Gastrocnemius medialis (tissue), 4 donors: ENCODE measurements around the gene HPCAL1. TPM values are rescaled to one million over a fixed set of nuclear protein-coding genes. Genes with fewer than 3 reads are reported as not detected.

Experiments used
- ATAC-seq, 2 donors: fragments of 150-250 bp; one replicate each; pipeline ENCODE4 v1.9.1; 2016
- DNase-seq, 2 donors: peaks; one replicate each; pipeline ENCODE4 v3.0.0-alpha.2; 2019
- H3K27ac ChIP-seq, 4 donors: fragments of 200-600 bp; sonication (generic); 1 replicate in 1 of 4; 2 replicates in 3 of 4; pipeline ENCODE4 v1.5.1; 2016 to 2018; ENCODE audit warnings: mild to moderate bottlenecking in 2 of 4, moderate library complexity in 1 of 4
- H3K27me3 ChIP-seq, 3 donors: fragments of 200-600 bp; sonication (generic) in 2 of 3; 1 replicate in 1 of 3; 2 replicates in 2 of 3; pipeline versions ENCODE4 v1.5.1 to v1.6.0; 2016 to 2019; ENCODE audit warnings: mild to moderate bottlenecking in 1 of 3, moderate library complexity in 1 of 3
- H3K36me3 ChIP-seq, 2 donors: fragments of 200-600 bp; sonication (generic) in 1 of 2; one replicate each; pipeline ENCODE4 v1.5.1; 2017 to 2018
- H3K4me1 ChIP-seq, 2 donors: fragments of 200-600 bp; sonication (generic) in 1 of 2; one replicate each; pipeline ENCODE4 v1.5.1; 2016 to 2017; ENCODE audit warnings: mild to moderate bottlenecking in 2 of 2
- H3K4me3 ChIP-seq, 4 donors: fragments of 200-600 bp; sonication (generic) in 3 of 4; 1 replicate in 1 of 4; 2 replicates in 3 of 4; pipeline ENCODE4 v1.5.1; 2016 to 2019; ENCODE audit warnings: mild to moderate bottlenecking in 2 of 4
- H3K9me3 ChIP-seq, 3 donors: fragments of 200-600 bp; sonication (generic) in 2 of 3; 1 replicate in 1 of 3; 2 replicates in 2 of 3; pipeline ENCODE4 v1.5.1; 2016 to 2019
- CTCF ChIP-seq, 5 experiments: fragments of 450-650 bp in 3 of 5; fragments of 200-600 bp in 2 of 5; sonication (generic) in 2 of 5; IDR thresholded peaks in 4 of 5; conservative IDR thresholded peaks in 1 of 5; 1 replicate in 4 of 5; 2 replicates in 1 of 5; pipeline ENCODE4 v1.5.1; 2016 to 2019; ENCODE audit warnings: antibody characterized with exemption in 5 of 5, mild to moderate bottlenecking in 3 of 5, moderate library complexity in 3 of 5
- POLR2A ChIP-seq, 2 donors: fragments of 450-650 bp; IDR thresholded peaks; one replicate each; pipeline ENCODE4 v1.6.1; 2017; ENCODE audit warnings: antibody characterized with exemption in 2 of 2, mild to moderate bottlenecking in 2 of 2, moderate library complexity in 2 of 2
- in situ Hi-C, 4 donors: fragments of 200-750 bp; cut with MboI; loops; one replicate each; pipeline versions ENCODE4 v1.15.0 to v1.8.0; 2017; ENCODE audit warnings: low sequenced_read_pairs in 4 of 4
- intact Hi-C: fragments of 100-400 bp; cut with DNase I; formaldehyde crosslinking; loops from one replicate; pipeline ENCODE4 v1.15.1; 2023; ENCODE audit warnings: low total_unique reads
- total RNA-seq, 4 donors: library from RNA; depleted of rRNA; stranded (reverse); fragments of >200 nt; gene quantifications; one replicate each; pipeline versions ENCODE4 v1.1.0 to v1.2.3, GENCODE V29; 2016

The HPCAL1 gene
- total RNA-seq, 4 donors from 2014 or later: 29.0 to 45.5 (median 34.5) TPM

- ATAC-seq: no peak
- intact Hi-C loops: no loop called here
These were observed 164.1 kb downstream of the HPCAL1 start for GRCh38 chr2:10466801-10467200.

GRCh38 chr2:10467401-10467800 lies 164.7 kb downstream of the HPCAL1 start:
- no peaks in the 10 kb centered on the region for H3K27me3 ChIP-seq
- H3K4me3 ChIP-seq: no peak overlapping the region
- no peak overlapping the region for H3K27ac ChIP-seq
- TF ChIP-seq CTCF (IDR thresholded peaks at IDR 0.05 in 4 of 5, conservative IDR thresholded peaks at IDR 0.05 in 1 of 5) (no peak), POLR2A (IDR thresholded peaks at IDR 0.05) (no peak)
- no peaks in the 10 kb centered on the region for H3K36me3 ChIP-seq
- DNase-seq (no peak), ATAC-seq (no peak)
- intact Hi-C loops (no loop called here), in situ Hi-C loops (loop anchor here in 1 of 4 donors (25.0 kb wide), 1 partner anchor 195 kb away; no protein-coding TSS in a partner anchor)
- H3K4me1 ChIP-seq: no peaks in the 10 kb centered on the region
- H3K9me3 ChIP-seq: no peaks in the 10 kb centered on the region

More at GRCh38 chr2:10466801-10467200, 164.1 kb downstream of the HPCAL1 start:
- no peaks in the 10 kb centered on the region for H3K4me1 ChIP-seq
- no peak overlapping the region for H3K27ac ChIP-seq
- in situ Hi-C loops: loop anchor here in 1 of 4 donors (25.0 kb wide), 1 partner anchor 196 kb away; no protein-coding TSS in a partner anchor
- no peaks in the 10 kb centered on the region for H3K27me3 ChIP-seq
- no peaks in the 10 kb centered on the region for H3K9me3 ChIP-seq
- H3K36me3 ChIP-seq: no peaks in the 10 kb centered on the region
- H3K4me3 ChIP-seq: no peak overlapping the region
- no peak for TF ChIP-seq POLR2A (IDR thresholded peaks at IDR 0.05)
- TF ChIP-seq CTCF (IDR thresholded peaks at IDR 0.05 in 4 of 5, conservative IDR thresholded peaks at IDR 0.05 in 1 of 5): no peak
- DNase-seq: no peak

GRCh38 chr2:10469301-10469700 lies 166.6 kb downstream of the HPCAL1 start:
- DNase-seq (no peak), ATAC-seq (no peak)
- Histone ChIP-seq H3K4me1 (no peaks in the 10 kb centered on the region), H3K36me3 (no peaks in the 10 kb centered on the region), H3K27ac (no peak overlapping the region), H3K27me3 (no peaks in the 10 kb centered on the region), H3K4me3 (no peak overlapping the region), H3K9me3 (no peaks in the 10 kb centered on the region)
- intact Hi-C loops: no loop called here
- in situ Hi-C loops: loop anchor here in 1 of 4 donors (25.0 kb wide), 1 partner anchor 193 kb away; no protein-coding TSS in a partner anchor
- TF ChIP-seq CTCF (IDR thresholded peaks at IDR 0.05 in 4 of 5, conservative IDR thresholded peaks at IDR 0.05 in 1 of 5) (no peak), POLR2A (IDR thresholded peaks at IDR 0.05) (no peak)

- ATAC-seq: no peak
- Histone ChIP-seq H3K4me1 (no peaks in the 10 kb centered on the region), H3K9me3 (no peaks in the 10 kb centered on the region), H3K27me3 (no peaks in the 10 kb centered on the region), H3K27ac (no peak overlapping the region), H3K36me3 (no peaks in the 10 kb centered on the region), H3K4me3 (no peak overlapping the region)
- no peak for DNase-seq
- TF ChIP-seq POLR2A (IDR thresholded peaks at IDR 0.05): no peak
- no peak for TF ChIP-seq CTCF (IDR thresholded peaks at IDR 0.05 in 4 of 5, conservative IDR thresholded peaks at IDR 0.05 in 1 of 5)
- intact Hi-C loops (no loop called here), in situ Hi-C loops (loop anchor here in 1 of 4 donors (25.0 kb wide), 1 partner anchor 192 kb away; no protein-coding TSS in a partner anchor)
These were observed 167.4 kb downstream of the HPCAL1 start for GRCh38 chr2:10469955-10470608.
